Suppressor macrophage (primary cell): ENCODE results near the gene CPT1B.

Source experiments
- DNase-seq, 4 experiments: peaks; one replicate each; pipeline ENCODE4 v3.0.0-alpha.2; 2020 to 2022

Gene CPT1B

DNA sequence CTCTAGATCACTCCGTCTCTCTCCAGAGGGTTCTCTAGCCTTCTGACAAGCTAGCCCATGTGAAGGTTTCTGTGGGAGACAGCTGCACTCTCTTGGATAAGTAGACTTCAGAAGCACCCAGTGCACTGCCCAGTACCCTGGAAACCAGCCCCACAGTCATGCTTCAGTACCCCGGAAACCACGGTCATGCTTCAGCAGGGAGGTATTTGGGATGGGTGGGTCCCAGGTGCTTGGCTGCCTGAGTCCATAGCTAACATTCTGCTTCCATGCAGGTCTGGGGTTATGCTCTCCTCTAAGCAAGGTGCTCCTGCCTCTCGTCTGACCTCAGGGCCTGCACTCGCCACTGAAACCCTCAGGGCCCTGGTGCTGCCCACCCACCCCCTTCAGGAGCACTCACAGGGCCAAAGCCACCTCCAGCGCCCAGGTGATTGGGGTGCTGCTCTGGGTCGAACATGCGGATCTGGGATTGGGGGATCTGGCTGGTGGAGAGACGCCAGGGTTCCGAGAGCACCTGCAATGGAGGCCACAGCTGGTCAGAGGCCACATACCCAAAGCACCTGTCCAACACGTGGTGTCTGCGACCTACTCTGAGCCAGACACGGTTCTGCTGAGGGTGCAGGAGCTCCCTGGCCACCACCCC lies 8.2 kb downstream of the CPT1B start:
- DNase-seq, result no peak

DNA sequence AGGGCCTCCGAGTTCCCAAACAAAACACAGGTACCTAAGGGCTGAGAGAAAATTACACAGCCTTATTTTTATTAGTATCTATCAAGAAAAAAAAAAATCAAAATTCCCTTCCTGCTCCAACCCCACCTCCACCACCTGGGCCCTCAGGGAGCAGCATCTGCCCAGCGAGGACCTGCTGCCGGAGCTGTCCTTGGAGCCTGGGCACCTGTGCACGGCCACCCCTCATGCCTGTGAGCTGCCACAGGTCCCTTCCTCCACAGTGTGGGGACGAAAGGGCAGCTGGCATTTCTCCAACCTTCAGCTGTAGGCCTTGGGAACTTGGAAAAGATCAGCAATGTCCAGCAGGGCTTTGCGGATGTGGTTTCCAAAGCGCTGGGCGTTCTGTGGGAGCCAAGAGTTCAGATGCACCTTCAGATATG lies 9.2 kb downstream of the CPT1B start:
- DNase-seq, result no peak

DNA sequence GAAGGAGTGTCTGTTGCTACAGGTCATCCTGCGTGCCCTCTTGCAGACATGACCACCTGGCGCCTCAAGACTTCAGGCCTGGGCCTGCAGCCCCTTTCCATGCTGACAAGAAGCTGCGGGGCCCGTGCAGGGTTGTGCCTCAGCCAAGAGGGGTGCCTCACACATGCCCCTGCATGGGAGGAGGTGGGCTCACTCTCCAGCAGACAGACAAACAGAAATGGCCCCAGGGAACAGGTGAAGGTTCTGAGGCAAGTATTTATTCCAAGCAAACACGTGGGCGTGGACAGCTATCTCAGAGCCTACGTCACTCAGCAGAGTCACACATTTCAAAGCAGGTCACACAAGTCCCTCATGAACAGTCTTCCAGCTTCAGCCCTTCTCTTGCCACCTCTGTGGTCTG lies 9.6 kb downstream of the CPT1B start:
- no peak for DNase-seq

DNA sequence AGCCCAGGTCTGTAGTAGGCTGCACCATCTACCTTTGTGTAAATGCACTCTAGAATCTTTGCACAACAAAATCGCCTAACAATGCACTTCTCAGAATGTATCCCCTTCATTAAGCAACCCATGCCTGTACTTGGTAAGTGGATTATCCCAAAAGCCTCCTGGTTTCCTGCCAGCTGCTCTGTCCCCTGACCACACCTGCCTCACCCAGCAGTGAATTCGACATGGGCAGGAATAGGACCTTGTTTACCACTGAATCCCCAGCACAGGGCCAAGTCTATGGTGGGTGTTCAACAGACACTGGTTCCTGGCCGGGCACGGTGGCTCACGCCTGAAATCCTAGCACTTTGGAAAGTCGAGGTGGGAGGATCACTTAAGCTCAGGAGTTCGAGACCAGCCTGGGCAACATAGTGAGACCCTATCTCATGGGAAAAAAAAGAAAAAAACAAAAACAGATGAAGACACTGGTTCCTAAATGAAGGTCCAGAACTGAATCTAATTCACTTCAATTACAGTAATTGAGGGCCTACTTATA lies 10.4 kb downstream of the CPT1B start:
- no peak for DNase-seq

DNA sequence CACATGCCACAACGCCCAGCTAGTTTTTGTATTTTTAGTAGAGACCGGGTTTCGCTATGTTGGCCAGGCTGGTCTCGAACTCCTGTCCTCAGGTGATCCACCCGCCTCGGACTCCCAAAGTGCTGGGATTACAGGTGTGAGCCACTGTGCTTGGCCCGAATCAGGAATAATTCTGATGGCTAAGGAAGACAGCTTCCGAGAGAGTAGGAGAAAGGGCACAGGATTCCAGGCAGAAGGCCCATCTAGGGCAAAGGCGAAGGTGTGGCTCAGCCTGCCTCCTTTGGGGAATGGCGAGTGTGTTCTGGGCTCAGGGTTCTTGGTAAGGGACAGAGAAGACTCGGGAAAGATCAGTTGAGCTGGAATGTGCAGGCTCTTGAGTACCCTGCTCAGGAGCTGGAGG lies 13.9 kb downstream of the CPT1B start:
- DNase-seq, result no peak

DNA sequence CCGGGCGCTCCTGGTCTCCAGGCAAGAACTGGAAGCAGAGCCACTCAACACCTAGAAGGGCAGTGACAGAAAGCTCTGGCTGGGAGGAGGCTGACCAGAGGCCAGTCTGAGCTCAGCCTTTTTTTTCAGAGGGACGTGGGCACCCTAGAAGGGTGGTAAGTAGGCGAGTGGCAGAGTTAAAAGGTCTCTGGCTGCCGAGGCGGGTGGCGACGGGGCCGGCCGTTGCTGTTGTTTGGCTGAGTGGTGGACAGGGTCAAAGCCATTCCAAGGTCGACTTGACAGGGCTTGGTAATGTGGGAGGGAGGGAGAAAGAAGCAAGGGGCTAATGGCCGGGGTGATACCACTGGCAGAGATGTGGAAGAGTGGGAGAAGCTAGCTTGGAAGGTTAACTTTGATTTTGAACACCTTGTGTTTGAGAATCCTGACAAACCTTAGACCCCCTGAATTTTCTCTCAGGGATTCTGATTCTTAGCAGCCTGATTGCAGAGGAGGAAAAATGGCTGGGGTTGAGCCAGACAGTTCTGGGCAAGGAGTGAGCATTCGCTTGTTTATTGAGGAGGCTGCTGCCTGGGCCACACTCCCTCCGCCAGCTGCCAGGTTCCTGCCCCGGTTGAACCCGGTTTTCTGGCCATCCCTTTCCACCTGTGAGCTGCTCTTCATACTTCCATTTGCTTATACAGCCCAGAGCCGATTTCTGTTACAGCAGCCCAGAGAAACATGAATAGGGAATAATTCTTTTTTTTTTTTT lies 14.6 kb downstream of the CPT1B start:
- peak in 2 of 4 experiments; percentile 29 to 45 for DNase-seq

DNA sequence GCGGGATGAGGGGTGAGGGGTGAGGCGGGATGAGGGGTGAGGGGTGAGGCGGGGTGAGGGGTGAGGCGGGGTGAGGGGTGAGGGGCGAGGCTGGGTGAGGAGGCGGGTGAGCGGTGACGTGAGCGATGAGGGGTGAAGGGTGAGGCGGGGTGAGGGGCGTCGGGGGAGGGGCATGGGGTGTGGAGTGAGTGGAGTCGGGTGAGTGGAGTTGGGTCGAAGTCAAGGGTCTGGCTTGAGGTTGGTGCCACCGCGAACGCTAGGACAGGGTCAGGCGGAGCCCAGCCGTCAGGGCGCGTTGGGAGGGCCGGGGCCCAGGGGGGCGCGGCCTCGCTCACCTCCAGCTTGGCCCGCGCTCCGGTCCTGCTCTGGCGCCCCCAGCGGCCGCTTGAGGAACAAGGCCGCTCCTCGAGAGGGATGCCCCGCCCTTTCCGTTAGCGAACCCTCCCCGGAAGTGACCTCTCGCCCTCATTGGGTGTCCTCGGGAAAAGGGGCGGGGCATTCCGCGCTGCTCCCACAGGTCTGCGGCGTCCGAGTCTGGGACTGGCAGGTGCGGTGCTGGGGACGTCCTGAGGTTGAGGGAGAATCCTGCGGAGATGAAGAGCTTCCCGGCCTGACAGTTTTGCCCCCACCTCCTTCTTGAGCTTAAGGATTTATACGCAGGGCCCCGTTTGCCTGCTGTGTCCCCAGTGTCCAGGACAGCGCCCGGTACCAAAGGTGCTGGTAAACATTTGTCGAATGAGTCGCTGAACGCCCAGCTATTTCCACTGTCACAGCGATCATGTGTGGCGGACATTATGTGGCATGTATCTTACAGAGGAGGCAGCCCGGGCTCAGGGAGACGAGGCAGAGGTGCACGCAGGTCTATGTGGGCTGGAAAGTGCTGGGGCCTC lies 15.5 kb downstream of the CPT1B start, which contains the start of gene SYCE3:
Gene SYCE3, minus strand, starts transcription at position 397 of the 890 bp plus-strand sequence. CDS start 6,514 bp downstream, outside the sequence.
- peak; percentile 97 to 99 (median 98) for DNase-seq

DNA sequence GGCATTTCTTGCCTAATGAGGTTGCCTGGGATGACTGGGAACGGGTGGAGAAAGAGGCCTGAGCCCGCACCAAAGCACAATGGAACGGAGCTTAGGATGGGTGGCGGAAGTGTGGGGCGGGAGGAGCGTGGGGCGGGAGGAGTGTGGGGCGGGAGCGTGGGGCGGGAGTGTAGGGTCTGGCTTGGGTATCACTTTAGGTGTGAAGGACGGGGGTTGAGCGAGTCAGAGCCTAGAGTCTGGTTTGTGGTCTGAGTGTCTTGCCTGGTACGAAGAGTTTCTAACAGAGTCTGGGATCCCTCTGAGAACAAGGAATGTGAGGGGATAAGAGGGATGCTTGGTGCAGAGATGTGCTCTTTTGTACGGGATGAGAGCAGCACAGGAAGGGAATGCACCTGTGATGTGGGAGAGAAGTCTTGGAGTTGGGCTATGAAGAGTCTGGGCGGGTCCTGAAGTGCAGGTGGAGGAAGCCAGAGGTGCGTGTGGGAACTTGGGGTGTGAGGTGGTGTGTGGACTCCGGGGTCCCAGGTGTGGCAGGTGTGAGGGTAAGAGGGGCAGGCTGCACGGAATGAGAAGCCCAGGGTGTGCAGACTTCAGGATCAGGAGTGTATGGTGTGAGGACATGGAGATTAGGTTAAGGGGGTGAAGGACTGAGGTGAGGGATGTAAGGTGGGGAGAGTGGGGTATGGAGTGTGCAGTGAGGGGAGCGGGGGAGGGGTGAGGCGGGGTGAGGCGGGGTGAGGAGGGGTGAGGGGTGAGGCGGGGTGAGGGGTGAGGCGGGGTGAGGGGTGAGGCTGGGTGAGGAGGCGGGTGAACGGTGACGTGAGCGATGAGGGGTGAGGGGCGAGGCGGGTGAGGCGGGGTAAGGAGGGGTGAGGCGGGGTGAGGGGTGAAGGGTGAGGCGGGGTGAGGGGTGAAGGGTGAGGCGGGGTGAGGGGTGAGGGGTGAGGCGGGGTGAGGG lies 16.5 kb downstream of the CPT1B start:
- no peak for DNase-seq

DNA sequence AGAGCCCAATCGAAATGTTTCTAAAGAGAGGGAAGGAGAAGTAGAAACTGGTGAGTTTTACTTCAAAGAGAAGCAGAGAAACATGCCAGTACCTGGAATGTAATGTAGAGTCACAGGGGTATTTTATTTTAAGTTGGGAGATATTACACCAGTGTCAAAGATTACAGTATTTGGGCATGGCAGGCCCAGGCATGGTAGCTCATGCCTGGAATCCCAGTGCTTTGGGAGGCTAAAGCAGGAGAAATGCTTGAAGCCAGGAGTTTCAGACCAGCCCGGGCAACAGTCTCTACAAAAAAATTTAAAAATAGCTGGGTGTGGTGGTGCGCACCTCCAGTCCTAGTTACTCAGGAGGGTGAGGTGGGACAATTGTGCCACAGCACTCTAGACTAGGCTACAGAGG lies 18.2 kb downstream of the CPT1B start:
- DNase-seq, result no peak

DNA sequence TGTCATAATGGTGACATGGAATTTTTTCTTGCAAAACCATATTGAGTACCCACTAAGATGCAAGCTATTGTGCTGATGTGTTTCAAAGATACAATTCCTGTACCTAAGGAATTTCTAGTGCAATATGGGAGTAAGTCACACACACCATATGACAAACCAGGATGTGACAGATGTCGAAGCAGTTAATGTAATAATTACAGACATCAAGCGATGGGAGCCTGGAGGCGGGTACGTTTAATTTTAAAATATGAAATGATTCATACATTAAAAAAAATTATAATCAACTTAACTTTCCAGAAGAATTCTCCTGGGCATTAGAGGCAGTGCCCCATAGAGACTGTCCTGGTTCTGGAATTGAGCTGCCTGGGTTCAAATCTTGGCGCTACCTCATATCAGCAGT lies 21.5 kb downstream of the CPT1B start:
- no peak for DNase-seq

DNA sequence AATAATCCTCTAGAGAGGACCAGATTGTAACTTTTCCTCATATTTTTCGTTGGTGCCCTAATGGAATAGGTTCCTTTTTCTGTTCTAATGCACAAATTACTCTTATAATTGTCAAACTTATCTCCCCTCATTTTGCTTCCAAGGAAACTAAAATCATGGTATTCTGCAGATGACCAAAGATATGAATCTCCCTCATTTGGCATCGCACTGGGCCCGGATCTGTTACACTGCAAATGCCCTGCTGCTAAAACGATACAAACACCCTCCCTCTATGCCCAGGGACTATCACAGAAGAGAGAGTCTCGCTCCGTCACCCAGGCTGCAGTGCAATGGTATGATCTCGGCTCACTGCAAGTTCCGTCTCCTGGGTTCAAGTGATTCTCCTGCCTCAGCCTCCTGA lies 24.9 kb downstream of the CPT1B start:
- no peak for DNase-seq

DNA sequence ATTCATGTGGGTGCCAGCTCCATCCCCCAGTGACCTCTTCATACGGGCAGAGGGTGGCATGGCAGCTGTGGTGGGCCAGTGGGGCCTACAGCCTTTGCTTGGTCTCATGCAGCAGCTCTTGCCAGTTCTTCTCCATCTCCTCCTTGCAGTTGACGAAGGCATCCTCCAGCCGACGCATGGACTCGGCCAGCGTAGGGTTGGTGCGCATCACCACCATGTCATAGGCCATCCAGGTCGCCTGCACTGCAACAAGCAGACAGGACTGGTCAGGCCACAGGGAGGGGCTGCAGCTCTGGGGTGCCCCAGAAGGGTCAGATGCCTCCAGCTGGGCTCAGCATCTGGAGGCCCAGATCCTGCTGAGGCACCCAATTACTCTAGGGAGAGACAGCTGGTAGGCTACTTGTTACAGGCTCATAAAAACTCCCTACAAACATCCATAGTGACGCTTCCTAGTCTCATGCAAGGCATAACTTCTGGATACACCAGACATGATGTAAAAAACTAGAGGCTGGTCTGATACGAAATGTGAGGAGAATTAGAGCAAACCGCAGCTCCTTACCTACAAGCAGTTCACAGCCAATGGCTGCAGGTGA lies 27.0 kb downstream of the CPT1B start:
- no peak for DNase-seq

DNA sequence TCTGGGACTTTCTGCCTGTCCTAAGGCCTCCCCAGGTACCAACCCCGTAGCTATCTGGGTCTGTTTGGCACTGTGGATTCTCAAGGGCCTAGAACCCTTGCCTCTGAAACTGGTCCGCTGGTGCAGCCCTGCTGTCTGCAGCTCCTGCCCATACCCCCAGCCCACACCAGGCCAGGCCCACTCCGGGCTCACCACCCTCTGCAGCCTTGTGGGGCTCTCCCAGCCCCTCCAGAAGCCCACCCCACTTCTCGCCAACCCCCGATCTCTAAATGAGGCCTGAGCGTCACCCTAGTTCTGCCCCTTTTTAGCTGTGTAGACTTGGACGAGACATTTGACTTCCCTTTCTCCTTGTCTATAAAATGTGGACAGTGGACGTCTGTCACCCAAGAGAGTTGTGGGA lies 27.8 kb downstream of the CPT1B start:
- no peak for DNase-seq

DNA sequence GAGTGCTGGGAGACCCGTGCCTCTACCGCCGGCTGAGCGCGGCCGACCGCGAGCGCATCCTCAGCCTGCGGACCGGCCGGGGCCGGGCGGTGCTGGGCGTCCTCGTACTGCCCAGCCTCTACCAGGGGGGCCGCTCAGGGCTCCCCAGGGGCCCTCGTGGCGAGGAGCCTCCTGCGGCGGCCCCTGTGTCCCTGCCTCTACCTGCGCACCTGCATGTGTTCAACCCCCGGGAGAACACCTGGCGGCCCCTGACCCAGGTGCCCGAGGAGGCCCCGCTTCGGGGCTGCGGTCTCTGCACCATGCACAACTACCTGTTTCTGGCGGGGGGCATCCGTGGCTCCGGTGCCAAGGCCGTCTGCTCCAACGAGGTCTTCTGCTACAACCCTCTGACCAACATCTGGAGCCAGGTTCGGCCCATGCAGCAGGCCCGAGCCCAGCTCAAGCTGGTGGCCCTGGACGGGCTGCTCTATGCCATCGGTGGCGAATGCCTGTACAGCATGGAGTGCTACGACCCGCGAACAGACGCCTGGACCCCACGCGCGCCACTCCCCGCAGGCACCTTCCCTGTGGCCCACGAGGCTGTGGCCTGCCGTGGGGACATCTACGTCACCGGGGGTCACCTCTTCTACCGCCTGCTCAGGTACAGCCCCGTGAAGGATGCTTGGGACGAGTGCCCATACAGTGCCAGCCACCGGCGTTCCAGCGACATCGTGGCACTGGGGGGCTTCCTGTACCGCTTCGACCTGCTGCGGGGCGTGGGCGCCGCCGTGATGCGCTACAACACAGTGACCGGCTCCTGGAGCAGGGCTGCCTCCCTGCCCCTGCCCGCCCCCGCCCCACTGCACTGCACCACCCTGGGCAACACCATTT lies 29.1 kb downstream of the CPT1B start:
- no peak for DNase-seq

DNA sequence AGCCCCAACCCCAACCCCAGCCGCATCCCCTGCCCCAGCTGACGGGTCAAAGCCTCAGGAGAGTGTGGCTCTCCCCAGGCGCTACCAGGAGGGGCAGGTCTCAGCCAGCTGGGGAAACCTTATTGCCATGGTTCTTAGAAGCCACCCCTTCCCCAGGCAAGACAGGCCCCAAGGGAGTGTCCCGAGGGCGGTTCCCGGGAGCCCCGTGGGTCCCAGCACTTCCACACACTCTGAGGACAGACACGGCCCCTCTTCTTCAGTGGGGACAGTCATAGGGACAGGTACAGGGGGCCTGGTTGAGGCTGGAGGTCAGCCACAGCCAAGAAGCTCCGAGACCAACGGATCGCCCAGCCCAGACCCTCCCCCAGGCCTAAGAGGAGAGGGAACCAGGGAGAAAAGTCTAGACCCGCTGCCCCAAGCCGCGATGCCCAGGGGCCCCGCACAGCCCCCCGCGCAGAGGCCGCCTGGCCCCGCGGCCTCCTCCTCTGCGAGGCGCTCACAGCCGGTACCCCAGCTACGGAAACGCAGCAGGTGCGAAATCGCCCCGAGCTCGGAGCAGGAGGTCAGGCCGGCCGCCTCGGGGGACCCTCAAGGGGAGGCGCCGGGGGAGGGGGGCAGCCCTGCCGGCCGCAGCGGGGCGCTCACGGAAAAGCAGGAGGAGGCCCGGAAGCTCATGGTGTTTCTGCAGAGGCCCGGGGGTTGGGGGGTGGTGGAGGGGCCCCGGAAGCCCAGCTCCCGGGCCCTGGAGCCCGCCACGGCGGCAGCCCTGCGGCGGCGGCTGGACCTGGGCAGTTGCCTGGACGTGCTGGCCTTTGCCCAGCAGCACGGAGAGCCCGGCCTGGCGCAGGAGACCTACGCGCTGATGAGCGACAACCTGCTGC lies 29.9 kb downstream of the CPT1B start:
- peak in 2 of 4 experiments; percentile 32 to 42 for DNase-seq

DNA sequence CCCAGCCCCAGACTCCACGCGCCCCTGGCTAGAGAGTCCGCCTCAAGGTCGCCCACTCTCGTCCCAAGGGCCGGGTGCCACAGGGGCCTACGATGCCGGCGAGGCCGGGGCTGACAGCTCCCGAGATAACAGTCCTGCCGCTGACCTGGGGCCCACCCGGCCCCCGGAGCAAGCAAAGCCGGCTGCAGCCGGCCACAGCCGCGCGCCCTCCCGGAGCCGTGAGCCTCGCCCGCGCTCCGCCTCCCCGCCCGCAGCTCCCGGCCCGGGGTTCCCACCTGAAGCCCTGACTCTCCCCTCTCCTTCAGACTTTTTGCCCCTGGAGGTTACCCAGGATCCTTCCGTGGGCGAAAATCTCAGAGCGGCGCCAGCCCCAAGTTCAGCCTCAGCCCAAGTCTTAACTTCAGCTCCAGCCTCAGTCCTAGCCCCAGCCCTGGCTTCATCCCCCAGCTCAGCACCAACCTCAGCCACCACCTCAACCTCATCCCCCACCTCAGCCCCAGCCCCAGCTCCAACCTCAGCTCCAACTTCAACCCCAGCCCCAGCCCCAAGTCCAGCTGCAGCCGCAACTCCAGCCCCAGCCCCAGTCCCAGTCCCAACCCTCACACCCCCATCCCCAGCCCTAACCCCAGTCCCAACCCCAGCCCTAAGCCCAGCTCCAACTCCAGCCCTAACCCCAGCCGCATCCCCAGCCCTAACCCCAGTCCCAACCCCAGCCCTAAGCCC lies 30.8 kb downstream of the CPT1B start:
- no peak for DNase-seq

DNA sequence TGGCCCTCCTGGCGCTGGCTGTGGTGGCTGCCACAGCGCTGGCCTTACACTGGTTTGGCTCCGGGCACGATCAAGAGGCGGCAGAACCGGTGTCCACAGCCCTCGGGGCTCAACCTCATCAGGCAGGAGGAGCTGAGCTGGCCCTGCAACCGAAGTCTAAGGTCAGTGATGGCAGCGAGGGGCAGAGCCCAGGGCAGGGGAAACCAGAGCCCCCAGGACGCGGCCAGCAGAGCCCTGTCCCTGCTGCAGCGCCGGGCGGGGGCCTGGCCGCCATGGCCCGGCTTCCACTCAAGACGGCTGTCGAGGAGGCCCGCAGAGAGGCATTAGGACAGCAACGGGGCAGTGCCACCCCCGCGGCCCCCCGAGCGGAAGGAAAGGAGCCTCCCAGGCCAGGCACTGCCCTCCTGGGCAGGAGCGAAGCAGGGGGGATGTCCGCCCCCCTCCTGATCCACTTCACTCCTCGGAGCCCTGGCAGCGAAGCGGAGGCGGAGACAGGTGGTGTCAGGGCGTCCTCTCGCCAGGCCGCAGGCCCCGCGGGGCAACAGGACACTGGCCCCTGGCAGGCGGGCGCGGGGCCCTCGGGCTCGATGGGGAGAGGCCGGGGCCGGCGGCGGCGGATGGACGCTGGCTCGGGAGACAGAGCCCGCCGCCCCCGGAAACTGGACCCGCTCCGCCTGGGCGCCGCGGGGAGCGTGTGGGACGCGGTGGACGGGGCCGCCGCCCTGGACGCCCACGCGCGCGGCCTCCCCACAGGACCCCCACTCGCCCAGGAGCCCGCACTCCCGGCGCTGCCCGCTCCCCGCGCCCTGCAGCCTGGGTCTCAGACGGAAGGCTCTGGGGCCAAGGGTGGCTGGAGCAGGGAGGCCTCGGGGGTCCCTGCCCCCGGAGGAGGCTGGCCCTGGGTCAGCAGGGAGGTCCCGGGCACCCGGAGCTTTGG lies 31.6 kb downstream of the CPT1B start:
- DNase-seq, result no peak
